GM23338 (cell line): ENCODE data around the gene ASXL3. TPM values are rescaled to one million over a fixed set of nuclear protein-coding genes. Genes with fewer than 3 reads are reported as not detected.

ENCODE experiments used
- ATAC-seq: fragments of 200-7000 bp; cut with Tn5 transposase; 3 replicates; pipeline ENCODE4 v1.9.1; 2020
- DNase-seq: peaks from one replicate; pipeline ENCODE4 v3.0.0-alpha.2; 2015; ENCODE audit warnings: low spot score
- H2AFZ ChIP-seq: fragments of 200-600 bp; sonication (generic); 2 replicates; pipeline ENCODE4 v1.8.0; 2016; ENCODE audit warnings: antibody characterized with exemption, mild to moderate bottlenecking, moderate library complexity
- H3F3A ChIP-seq: fragments of 200-600 bp; sonication (generic); replicated peaks from 2 replicates; pipeline ENCODE4 v1.8.0; 2017; ENCODE audit warnings: antibody characterized with exemption, mixed run types, low read depth
- H3K27ac ChIP-seq: fragments of 200-600 bp; sonication (generic); 2 replicates; pipeline ENCODE4 v1.6.1; 2016; ENCODE audit warnings: low read depth
- H3K27me3 ChIP-seq: fragments of 200-600 bp; sonication (generic); 2 replicates; pipeline ENCODE4 v1.8.0; 2016; ENCODE audit warnings: mild to moderate bottlenecking, mixed run types, moderate library complexity; ENCODE audit not compliant: insufficient read depth
- H3K36me3 ChIP-seq: fragments of 200-600 bp; sonication (generic); 2 replicates; pipeline ENCODE4 v1.8.0; 2016; ENCODE audit warnings: mild to moderate bottlenecking; ENCODE audit not compliant: insufficient read depth
- H3K4me1 ChIP-seq: fragments of 200-600 bp; sonication (generic); 2 replicates; pipeline ENCODE4 v1.8.0; 2016; ENCODE audit warnings: mild to moderate bottlenecking, moderate library complexity; ENCODE audit not compliant: insufficient read depth
- H3K4me2 ChIP-seq: fragments of 200-600 bp; sonication (generic); 2 replicates; pipeline ENCODE4 v1.7.1; 2017; ENCODE audit warnings: mixed run types
- H3K4me3 ChIP-seq: fragments of 200-600 bp; sonication (generic); 2 replicates; pipeline ENCODE4 v1.6.1; 2016; ENCODE audit warnings: mixed run types
- H3K79me2 ChIP-seq: fragments of 200-600 bp; sonication (generic); replicated peaks from 2 replicates; pipeline ENCODE4 v1.8.0; 2017; ENCODE audit warnings: mild to moderate bottlenecking; ENCODE audit not compliant: insufficient read depth
- H3K9me2 ChIP-seq: fragments of 200-600 bp; sonication (generic); 2 replicates; pipeline ENCODE4 v1.8.0; 2017; ENCODE audit not compliant: insufficient read depth
- H4K20me1 ChIP-seq: fragments of 200-600 bp; sonication (generic); replicated peaks from 2 replicates; pipeline ENCODE4 v1.8.0; 2017; ENCODE audit warnings: mild to moderate bottlenecking; ENCODE audit not compliant: insufficient read depth
- H3K27ac Mint-ChIP-seq: 2 replicates; pipeline ENCODE4 v1.8.0; 2020; ENCODE audit warnings: inconsistent platforms, mild to moderate bottlenecking, moderate library complexity, mixed read lengths
- H3K27me3 Mint-ChIP-seq: 3 replicates; pipeline ENCODE4 v1.8.0; 2022; ENCODE audit warnings: low read depth, mild to moderate bottlenecking, moderate library complexity, mixed read lengths, inconsistent platforms; ENCODE audit not compliant: insufficient read depth, poor library complexity
- H3K36me3 Mint-ChIP-seq: 3 replicates; pipeline ENCODE4 v1.8.0; 2021; ENCODE audit warnings: low read depth, mild to moderate bottlenecking, inconsistent platforms, moderate library complexity, mixed read lengths
- H3K4me1 Mint-ChIP-seq: 3 replicates; pipeline ENCODE4 v1.8.0; 2020; ENCODE audit warnings: mild to moderate bottlenecking, inconsistent platforms, mixed read lengths
- H3K4me3 Mint-ChIP-seq: 3 replicates; pipeline ENCODE4 v1.8.0; 2021; ENCODE audit warnings: moderate library complexity, mild to moderate bottlenecking, inconsistent platforms, mixed read lengths
- H3K9me3 Mint-ChIP-seq: 3 replicates; pipeline ENCODE4 v1.8.0; 2020; ENCODE audit warnings: moderate library complexity, mild to moderate bottlenecking, inconsistent platforms, mixed read lengths
- CREB1 ChIP-seq: fragments of 250-450 bp; sonication (Bioruptor Pico); IDR thresholded peaks from 2 replicates; pipeline ENCODE4 v1.5.0; 2020; ENCODE audit warnings: low read depth, mild to moderate bottlenecking, moderate library complexity
- EZH2 ChIP-seq: fragments of 200-600 bp; sonication (generic); IDR thresholded peaks from one replicate; pipeline ENCODE4 v1.8.0; 2017; ENCODE audit warnings: antibody characterized with exemption, mild to moderate bottlenecking, low read depth; ENCODE audit not compliant: unreplicated experiment
- JUNB ChIP-seq: IDR thresholded peaks from one replicate; pipeline ENCODE4 v1.6.1; 2016; ENCODE audit warnings: antibody characterized with exemption; ENCODE audit not compliant: unreplicated experiment
- NANOG ChIP-seq: IDR thresholded peaks from 2 replicates; pipeline ENCODE4 v1.6.1; 2016; ENCODE audit warnings: antibody characterized with exemption, borderline replicate concordance
- ZNF114 ChIP-seq: fragments of 250-450 bp; sonication (Bioruptor Pico); IDR thresholded peaks from 2 replicates; pipeline ENCODE4 v1.5.0; 2020; ENCODE audit warnings: mild to moderate bottlenecking, moderate library complexity
- polyA plus RNA-seq: library from polyadenylated mRNA; unstranded; fragments of >200 nt; fragmentation: Nextera tagmentation; extraction: Ambion mirVana; gene quantifications from 2 replicates; pipeline ENCODE4 v1.2.1, GENCODE V29; 2016
- total RNA-seq: library from RNA; depleted of rRNA; stranded (reverse); fragments of >200 nt; shearing (Covaris generic); gene quantifications from 2 replicates; pipeline ENCODE4 v1.2.3, GENCODE V29; 2014
- TF ChIP-seq, protein P1 (sequence below): IDR thresholded peaks from one replicate; pipeline ENCODE4 v1.6.1; 2018; ENCODE audit warnings: antibody characterized with exemption; ENCODE audit not compliant: unreplicated experiment
- TF ChIP-seq, protein P2 (sequence below), 2 experiments: fragments of 200-600 bp in 1 of 2; sonication (generic) in 1 of 2; conservative IDR thresholded peaks; 2 replicates each; pipeline versions ENCODE4 v1.5.1 to v1.6.1; 2016 to 2017; ENCODE audit warnings: antibody characterized with exemption in 2 of 2, low read depth in 2 of 2, mild to moderate bottlenecking in 2 of 2, moderate library complexity in 1 of 2

ASXL3 gene
- total and polyA plus RNA-seq, 2 experiments from 2014 or later, result 0.23 to 1.4 TPM

DNA sequence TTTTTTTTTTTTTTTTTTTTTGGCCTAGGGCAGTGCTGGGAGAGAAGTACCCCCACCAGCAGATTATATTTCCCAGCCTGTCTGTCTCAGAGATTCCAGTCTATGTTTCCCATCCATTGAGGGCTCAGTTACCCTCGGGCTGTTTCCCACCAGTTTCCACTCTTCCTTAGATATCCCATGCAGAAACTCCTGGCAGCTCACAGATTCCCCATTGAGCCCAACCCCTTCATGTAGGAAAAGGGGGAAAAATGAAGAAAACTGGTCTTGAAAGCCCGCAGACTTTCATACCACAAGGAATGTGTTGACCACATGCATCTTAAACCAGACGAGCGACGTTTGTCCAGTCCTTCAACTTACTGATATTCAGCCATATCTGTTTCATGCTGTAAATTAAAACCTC is 15.2 kb downstream of the ASXL3 start (continued):
- TF ChIP-seq, protein P1, sequence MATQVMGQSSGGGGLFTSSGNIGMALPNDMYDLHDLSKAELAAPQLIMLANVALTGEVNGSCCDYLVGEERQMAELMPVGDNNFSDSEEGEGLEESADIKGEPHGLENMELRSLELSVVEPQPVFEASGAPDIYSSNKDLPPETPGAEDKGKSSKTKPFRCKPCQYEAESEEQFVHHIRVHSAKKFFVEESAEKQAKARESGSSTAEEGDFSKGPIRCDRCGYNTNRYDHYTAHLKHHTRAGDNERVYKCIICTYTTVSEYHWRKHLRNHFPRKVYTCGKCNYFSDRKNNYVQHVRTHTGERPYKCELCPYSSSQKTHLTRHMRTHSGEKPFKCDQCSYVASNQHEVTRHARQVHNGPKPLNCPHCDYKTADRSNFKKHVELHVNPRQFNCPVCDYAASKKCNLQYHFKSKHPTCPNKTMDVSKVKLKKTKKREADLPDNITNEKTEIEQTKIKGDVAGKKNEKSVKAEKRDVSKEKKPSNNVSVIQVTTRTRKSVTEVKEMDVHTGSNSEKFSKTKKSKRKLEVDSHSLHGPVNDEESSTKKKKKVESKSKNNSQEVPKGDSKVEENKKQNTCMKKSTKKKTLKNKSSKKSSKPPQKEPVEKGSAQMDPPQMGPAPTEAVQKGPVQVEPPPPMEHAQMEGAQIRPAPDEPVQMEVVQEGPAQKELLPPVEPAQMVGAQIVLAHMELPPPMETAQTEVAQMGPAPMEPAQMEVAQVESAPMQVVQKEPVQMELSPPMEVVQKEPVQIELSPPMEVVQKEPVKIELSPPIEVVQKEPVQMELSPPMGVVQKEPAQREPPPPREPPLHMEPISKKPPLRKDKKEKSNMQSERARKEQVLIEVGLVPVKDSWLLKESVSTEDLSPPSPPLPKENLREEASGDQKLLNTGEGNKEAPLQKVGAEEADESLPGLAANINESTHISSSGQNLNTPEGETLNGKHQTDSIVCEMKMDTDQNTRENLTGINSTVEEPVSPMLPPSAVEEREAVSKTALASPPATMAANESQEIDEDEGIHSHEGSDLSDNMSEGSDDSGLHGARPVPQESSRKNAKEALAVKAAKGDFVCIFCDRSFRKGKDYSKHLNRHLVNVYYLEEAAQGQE, result no peak
- TF ChIP-seq ZNF114 (no peak), NANOG (no peak)
- TF ChIP-seq, protein P2, sequence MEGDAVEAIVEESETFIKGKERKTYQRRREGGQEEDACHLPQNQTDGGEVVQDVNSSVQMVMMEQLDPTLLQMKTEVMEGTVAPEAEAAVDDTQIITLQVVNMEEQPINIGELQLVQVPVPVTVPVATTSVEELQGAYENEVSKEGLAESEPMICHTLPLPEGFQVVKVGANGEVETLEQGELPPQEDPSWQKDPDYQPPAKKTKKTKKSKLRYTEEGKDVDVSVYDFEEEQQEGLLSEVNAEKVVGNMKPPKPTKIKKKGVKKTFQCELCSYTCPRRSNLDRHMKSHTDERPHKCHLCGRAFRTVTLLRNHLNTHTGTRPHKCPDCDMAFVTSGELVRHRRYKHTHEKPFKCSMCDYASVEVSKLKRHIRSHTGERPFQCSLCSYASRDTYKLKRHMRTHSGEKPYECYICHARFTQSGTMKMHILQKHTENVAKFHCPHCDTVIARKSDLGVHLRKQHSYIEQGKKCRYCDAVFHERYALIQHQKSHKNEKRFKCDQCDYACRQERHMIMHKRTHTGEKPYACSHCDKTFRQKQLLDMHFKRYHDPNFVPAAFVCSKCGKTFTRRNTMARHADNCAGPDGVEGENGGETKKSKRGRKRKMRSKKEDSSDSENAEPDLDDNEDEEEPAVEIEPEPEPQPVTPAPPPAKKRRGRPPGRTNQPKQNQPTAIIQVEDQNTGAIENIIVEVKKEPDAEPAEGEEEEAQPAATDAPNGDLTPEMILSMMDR (conservative IDR thresholded peaks at IDR 0.05; ENCODE audit: low read depth in 2 of 2), result no peak

DNA sequence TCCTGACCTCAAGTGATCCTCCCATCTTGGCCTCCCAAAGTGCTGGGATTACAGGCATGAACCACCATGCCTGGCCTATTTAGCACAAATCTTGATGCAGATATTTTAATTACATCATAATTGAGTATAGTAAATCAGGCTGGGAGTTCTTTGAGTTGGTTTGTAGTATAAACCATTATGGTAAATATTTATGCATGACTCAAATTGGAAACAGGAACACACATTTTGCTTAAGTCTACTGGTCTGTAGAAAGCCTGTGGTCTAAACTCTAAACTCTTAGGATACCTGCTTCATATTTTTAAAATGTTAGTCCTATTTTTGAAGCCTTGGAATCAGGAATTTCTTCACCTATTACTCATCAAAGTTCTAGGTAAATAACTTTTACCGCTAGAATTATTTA is 16.8 kb downstream of the ASXL3 start:
- Mint-ChIP-seq H3K27ac (no peak overlapping the region), H3K4me1 (peaks cover 23% of the 10 kb centered on the region), H3K9me3 (no peaks in the 10 kb centered on the region; the same call in 2 of the 3 replicates), H3K36me3 (no peaks in the 10 kb centered on the region), H3K4me3 (no peak overlapping the region), H3K27me3 (no peaks in the 10 kb centered on the region)
- Histone ChIP-seq H3K9me2 (no peaks in the 10 kb centered on the region), H2AFZ (no peak overlapping the region), H3K27me3 (no peaks in the 10 kb centered on the region), H3K79me2 (no peaks in the 10 kb centered on the region), H3K36me3 (no peaks in the 10 kb centered on the region), H3F3A (no peaks in the 10 kb centered on the region), H3K4me1 (peaks cover 18% of the 10 kb centered on the region), H3K4me3 (no peak overlapping the region), H4K20me1 (no peaks in the 10 kb centered on the region), H3K27ac (no peak overlapping the region), H3K4me2 (no peak overlapping the region)
- DNase-seq, result no peak
- no peak for TF ChIP-seq NANOG
- no peak for TF ChIP-seq CREB1
- no peak for TF ChIP-seq ZNF114
- TF ChIP-seq, protein P2 (conservative IDR thresholded peaks at IDR 0.05; ENCODE audit: low read depth in 2 of 2), result no peak
- TF ChIP-seq EZH2, result no peak
- TF ChIP-seq JUNB, result no peak
- no peak for ATAC-seq
